Measurements from ENCODE around the gene LRRC25. TPM values are rescaled to one million over a fixed set of nuclear protein-coding genes. Genes with fewer than 3 reads are reported as not detected.
A peak's percentile ranks its signal among the peaks of the same experiment; 100 is the strongest.

Gene LRRC25
- total RNA-seq, 2 donors from 2014 or later: 4.4 TPM; not detected in 1

GRCh38 chr19:18427080-18427742 is 29.8 kb upstream of the LRRC25 start:
- ATAC-seq (no peak), DNase-seq (no peak)
- TF ChIP-seq CTCF (IDR thresholded peaks at IDR 0.05) (no peak), POLR2A (IDR thresholded peaks at IDR 0.05) (no peak)
- WGBS, 2 donors: 76 to 83% methylated on average over 13 to 16 of the region's 16 CpGs
- no peaks in the 10 kb centered on the region for H3K9me3 ChIP-seq
- no peak overlapping the region for H3K27ac ChIP-seq
- no peaks in the 10 kb centered on the region for H3K36me3 ChIP-seq (replicated peaks in 1 of 2; ENCODE audit: insufficient read depth in 1 of 2, low read depth in 2 of 2)
- peaks cover 27% of the 10 kb centered on the region for H3K4me1 ChIP-seq
- no peak overlapping the region for H3K4me3 ChIP-seq
- intact Hi-C loops (cut with DNase I): no loop called here
- H3K27me3 ChIP-seq: no peaks in the 10 kb centered on the region

DNA sequence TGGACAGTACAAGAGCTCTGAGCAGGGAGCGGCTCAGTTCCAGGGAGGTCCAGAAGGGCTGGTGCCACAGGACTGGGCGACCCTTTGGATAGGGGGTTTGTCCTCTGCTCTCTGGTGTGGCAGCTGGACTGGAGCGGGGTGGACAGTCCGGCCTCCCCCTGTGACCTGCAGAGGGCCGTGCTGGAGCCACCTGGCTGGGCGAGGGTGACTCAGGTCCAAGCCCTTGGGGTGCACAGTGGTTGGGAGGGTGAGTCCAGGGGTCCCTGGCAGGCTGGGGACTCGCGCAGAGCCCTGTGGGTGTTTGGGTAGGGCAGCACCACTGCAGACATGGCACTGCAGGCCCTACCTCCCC is 29.0 kb upstream of the LRRC25 start:
- no peak for DNase-seq
- Histone ChIP-seq H3K27me3 (no peaks in the 10 kb centered on the region), H3K27ac (no peak overlapping the region), H3K4me3 (no peak overlapping the region), H3K4me1 (peaks cover 29% of the 10 kb centered on the region), H3K36me3 (replicated peaks in 1 of 2; ENCODE audit: insufficient read depth in 1 of 2, low read depth in 2 of 2) (no peaks in the 10 kb centered on the region), H3K9me3 (no peaks in the 10 kb centered on the region)
- intact Hi-C loops (cut with DNase I): no loop called here
- TF ChIP-seq POLR2A (IDR thresholded peaks at IDR 0.05) (no peak), CTCF (IDR thresholded peaks at IDR 0.05) (no peak)
- no peak for ATAC-seq
- WGBS, 2 donors: 85% methylated on average over 8 of the region's 8 CpGs; no CpG with 5 or more reads in 1 of the 2 donors

DNA sequence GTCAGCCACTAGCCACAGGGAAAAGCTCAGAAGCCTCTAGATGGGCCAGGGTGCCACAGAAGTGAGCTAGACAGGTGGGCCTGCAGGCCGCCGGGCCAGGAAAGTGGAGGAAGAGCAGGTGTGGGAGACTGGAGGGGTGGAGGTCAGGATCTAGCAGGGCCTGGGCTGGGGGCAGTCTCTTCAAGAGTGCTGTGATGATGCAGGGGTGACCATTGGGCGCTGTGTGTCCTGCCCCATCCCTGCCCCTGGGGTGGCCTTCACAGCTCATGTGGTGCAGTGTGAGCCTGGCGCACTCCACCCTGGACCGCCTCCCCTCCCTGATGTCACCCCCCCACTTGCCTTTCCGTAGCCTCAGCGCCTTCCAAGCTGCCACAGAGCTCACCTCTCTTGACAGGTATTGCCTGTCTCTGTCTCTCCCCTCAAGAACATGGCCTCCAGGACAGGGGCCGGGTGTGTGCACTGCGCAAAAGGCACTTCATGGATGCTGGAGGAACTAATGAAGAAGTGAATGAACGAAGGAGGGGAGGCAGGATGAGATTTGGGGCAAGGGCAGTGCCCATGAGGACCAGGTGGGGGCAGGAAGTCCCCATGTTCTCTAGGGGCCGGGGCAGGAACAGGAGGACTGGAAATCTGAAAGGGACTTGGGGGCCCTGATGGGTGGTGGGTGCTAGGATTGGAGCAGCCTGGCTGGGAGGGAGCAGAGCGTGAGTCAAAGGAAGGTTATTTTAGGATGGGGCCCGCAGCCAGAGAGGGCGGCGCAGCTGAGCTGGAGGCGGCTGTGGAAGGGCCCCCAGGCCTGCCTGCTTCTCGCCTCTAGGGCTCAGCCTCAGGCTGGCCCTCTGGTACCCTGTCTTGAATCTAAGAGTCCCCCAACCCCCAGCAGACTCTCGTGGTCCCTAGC is 28.3 kb upstream of the LRRC25 start:
- H3K36me3 ChIP-seq (replicated peaks in 1 of 2; ENCODE audit: insufficient read depth in 1 of 2, low read depth in 2 of 2): no peaks in the 10 kb centered on the region
- ATAC-seq: no peak
- H3K27ac ChIP-seq: peak overlapping the region in 1 of 4 donors; percentile 25
- H3K4me1 ChIP-seq: peaks cover 35% of the 10 kb centered on the region
- H3K9me3 ChIP-seq: no peaks in the 10 kb centered on the region
- no peak overlapping the region for H3K4me3 ChIP-seq
- no peaks in the 10 kb centered on the region for H3K27me3 ChIP-seq
- 72 to 82% methylated on average over 17 to 18 of the region's 18 CpGs for WGBS, 2 donors
- TF ChIP-seq POLR2A (IDR thresholded peaks at IDR 0.05) (no peak), CTCF (IDR thresholded peaks at IDR 0.05) (no peak)
- intact Hi-C loops (cut with DNase I): no loop called here
- no peak for DNase-seq

GRCh38 chr19:18424890-18425514 is 27.6 kb upstream of the LRRC25 start:
- DNase-seq: no peak
- intact Hi-C loops (cut with DNase I): no loop called here

More at GRCh38 chr19:18424890-18425514, 27.6 kb upstream of the LRRC25 start:
- no peaks in the 10 kb centered on the region for H3K9me3 ChIP-seq
- TF ChIP-seq POLR2A (IDR thresholded peaks at IDR 0.05): no peak
- no peak for TF ChIP-seq CTCF (IDR thresholded peaks at IDR 0.05)
- no peak overlapping the region for H3K27ac ChIP-seq
- peaks cover 43% of the 10 kb centered on the region for H3K4me1 ChIP-seq
- H3K4me3 ChIP-seq: no peak overlapping the region
- no peaks in the 10 kb centered on the region for H3K36me3 ChIP-seq (replicated peaks in 1 of 2; ENCODE audit: insufficient read depth in 1 of 2, low read depth in 2 of 2)
- no peak for ATAC-seq
- 78 to 85% methylated on average over 10 to 12 of the region's 17 CpGs for whole genome bisulfite sequencing, 2 donors
- no peaks in the 10 kb centered on the region for H3K27me3 ChIP-seq

Data from body of pancreas (tissue), 4 donors.